GM19395 (cell line): Measurements from ENCODE around the gene SEMA4C.
A peak's percentile ranks its signal among the peaks of the same experiment; 100 is the strongest.

Experiments
- ATAC-seq: cut with Tn5 transposase; IDR thresholded peaks from one replicate; pipeline ENCODE4 v1.9.1; 2021; ENCODE audit warnings: mild to moderate bottlenecking, moderate library complexity; ENCODE audit not compliant: unreplicated experiment

The SEMA4C gene

DNA sequence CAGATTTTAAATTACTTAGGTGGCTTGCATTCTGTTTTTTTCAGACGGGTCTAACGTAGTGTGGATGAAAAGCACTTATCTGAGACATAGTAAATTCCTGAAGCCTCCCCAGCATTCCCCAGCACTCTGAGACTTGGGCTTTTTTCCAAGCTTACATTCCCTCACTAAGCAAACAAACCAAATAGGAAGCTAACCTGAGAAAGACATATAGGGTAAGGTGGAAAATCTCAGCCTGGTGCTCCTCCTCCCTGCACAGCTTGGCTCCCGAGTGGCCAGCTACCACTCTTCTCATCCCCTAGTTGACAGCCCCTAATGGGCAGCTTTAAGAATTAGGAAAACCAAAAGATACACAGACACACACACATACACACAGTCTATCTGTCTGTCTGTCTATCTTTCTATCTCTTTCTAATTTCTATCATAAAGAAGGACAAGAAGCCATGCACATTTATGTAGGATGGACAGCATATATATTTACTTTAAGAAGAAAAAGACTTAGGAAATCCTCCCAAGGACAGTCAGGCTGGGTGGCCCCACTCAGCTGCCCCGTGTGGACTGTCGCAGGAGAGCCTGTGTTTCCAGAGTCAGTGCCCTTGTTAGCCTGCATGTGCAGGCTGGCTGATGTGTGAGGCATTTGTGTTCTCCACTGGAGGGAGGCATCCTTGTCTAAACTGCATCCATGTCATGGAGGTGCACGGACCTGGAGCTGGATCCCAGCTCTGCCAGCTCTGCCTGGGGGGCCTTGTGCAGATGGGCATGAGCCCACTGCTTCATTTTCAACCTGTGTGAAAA, 45.6 kb downstream of the SEMA4C start:
- no peak for ATAC-seq

DNA sequence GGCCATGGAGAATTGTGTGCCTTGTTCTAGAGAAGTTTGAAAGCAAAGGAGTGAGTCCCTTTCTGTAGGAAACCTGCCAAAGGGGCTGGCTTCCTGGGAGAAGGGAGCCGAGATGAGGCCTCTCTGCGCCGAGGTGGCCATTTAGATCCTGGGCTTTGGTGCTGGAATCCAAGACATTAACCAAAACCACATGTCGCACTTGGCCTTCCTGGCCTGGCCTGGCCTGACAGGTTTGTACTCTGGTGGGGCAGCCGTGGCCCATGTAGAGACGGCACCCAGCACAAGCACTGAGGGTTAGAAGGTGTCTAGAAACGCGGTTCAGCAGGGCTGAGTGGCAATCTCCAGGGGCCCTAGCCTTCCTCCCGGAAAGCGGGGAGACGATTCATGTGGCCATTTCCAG, 46.7 kb downstream of the SEMA4C start:
- no peak for ATAC-seq

DNA sequence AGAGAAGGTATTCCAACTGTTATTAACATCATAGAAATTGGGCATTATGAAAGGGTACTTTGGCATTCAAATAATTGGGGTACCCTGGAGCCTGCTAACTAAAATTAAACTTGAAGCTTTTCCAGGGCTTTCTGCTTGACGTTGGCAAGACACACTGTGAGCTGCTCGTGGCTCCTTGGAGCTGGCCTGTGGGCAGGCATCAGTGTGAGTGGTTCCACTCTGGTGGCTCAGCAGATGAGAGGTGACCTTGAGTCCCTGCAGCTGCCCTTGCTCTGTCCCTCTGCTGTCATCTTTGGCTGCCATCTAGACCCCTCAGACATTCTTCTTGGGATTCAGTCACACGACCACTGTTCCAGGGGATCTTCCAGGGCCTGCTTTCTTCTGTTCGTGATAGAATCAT, 47.1 kb downstream of the SEMA4C start:
- no peak for ATAC-seq

DNA sequence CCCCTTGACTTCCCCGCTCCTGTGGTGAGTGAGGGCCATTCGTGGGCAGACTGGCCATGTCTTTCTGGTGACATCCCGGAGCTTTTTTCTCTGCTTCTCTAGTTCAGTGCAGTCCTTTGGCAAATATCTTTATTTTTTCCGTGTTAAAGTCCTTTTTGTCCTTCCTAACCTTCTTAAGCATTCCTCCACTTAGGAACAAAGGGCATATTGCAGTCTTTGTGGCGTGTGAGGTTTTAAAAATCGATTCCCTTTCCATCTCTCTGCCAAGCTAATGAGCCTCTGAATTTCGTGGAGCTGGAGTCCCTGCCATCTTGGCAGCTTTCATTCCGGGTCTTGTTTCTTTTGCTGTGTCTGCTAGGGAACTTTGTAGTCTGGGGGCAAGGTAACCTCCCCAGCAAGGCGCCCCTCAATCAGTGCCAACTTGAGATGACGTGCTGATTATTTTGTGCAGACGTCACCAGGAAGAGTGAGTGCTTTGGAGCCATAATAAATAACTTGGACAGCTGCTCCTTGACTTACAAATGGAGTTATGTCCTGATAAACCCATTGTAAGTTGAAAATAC, 48.7 kb downstream of the SEMA4C start:
- no peak for ATAC-seq

DNA sequence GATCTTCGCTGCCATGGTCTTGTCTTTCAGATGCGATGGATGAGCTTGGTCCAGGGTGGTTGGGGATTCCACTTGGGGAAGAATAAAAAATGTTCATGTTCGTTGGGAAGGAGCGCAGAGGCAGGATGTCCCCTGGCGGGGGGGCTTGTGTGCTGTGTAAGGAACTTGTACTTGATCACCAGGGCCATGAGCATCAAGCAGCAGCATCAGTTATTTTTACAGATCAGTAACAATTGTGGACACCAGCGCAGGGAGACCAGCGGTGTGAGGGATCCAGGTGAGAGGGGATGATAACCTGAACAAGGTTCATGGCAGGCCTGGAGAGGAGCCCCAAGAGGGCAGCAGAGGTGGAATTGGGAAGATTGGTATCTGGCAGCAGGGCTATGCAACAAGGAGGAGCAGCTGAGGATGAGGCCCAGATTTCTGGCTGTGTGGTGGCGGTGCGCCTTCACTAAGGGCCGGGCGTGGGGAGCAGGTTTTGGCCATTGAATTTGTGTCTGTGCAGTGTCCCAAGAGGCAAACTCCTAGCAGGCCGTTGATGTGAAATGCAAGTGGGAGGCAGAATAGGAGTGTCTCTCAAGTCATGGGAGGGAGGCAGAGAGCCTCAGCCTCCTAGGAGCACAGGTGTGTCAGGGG, 49.9 kb downstream of the SEMA4C start:
- no peak for ATAC-seq

DNA sequence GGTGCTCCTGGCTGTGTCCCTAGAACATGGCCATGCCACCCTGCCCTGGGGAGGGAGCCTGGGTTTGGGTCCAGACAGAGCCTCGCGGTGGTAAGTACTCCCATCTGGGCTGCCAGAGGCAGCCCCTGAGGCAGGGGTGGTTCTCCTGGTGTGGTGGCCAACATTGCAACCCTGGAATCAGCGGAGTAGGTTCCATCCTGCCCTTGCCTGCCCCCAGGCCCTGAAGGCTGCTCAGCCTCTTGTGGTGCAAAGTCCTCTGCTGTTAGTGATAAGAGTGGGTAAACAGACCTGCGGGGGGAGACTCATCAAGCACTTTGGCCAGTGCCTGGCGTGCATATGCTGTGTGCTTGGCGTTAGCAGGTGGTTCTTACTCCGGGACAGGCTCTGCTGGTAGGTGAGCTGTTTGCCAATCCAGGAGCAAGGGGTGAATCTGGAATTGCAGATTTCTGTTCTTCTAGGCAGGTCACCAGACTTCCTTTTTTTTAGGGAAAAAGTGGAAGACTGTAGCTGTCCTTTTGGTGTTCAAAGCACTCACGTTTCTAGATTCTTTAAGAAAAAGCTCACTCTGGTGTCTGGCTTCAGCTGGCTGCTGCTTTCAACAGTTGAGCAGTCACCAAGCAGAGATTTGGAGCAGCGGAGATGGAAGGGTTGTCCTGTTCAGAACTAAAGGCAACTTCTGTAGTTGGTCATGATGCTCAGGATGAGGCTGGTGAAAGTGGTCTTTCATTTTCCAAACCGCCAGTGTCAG, 50.6 kb downstream of the SEMA4C start:
- no peak for ATAC-seq

DNA sequence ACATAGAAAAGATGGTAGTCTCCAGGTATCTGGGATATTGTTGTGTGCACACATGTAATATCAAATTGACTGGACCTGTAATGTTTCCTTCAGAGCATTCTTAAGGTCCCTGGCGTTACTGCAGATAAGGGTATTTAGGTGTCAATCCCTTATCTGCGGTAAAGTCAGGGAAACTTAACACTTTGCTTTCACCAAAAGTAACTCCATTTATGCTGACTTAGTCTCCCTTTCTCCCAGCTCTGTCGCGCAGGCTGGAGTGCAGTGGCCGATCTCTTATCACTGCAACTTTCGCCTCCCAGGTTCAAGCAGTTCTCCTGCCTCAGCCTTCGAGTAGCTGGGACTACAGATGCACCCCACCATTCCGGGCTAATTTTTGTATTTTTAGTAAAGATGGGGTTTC, 52.0 kb downstream of the SEMA4C start:
- no peak for ATAC-seq

DNA sequence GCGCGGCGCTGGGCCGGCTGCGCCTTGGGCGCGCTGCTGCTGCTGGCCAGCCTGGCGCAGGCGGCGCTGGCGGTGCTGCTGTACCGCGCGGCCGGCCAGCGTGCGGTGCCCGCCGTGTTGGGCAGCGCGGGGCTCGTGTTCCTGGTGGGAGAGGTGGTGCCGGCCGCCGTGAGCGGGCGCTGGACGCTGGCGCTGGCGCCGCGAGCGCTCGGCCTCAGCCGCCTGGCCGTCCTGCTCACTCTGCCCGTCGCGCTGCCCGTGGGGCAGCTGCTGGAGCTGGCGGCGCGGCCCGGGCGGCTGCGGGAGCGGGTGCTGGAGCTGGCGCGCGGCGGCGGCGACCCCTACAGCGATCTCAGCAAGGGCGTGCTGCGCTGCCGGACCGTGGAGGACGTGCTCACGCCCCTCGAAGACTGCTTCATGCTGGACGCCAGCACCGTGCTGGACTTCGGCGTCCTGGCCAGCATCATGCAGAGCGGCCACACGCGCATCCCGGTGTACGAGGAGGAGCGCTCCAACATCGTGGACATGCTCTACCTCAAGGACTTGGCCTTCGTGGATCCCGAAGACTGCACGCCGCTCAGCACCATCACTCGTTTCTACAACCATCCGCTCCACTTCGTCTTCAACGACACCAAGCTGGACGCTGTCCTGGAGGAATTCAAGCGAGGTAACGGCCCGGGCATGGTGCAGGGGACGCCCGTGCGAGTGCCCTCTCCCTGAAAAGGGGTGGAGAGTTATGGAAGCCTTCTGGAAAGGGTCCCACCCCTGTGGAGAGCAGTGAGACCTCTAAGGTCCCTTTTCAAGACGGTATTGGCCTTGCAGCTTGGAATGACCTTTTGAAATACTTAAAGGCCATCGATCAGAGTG, 52.8 kb downstream of the SEMA4C start:
- no peak for ATAC-seq

DNA sequence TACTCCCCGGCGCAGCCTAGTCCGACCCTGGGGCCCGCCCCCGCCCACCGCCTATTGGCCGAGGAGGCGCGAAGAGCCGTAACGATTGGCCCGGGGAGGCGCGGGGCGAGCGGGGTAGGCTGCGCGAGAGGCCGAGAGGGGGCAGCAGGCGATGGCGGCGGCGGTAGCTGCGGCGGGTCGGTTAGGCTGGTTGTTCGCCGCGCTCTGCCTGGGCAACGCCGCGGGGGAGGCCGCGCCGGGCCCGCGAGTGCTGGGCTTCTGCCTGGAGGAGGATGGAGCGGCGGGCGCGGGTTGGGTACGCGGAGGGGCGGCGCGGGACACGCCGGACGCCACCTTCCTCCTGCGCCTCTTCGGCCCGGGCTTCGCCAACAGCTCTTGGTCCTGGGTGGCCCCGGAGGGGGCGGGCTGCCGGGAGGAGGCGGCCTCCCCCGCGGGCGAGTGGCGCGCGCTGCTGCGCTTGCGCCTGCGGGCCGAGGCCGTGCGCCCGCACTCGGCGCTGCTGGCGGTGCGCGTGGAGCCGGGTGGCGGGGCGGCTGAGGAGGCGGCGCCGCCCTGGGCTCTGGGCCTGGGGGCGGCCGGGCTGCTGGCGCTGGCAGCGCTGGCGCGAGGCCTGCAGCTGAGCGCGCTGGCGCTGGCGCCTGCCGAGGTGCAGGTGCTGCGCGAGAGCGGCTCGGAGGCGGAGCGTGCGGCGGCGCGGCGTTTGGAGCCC, 53.6 kb downstream of the SEMA4C start, which contains the start of gene CNNM3:
CNNM3 (plus strand) TSS at position 142 of the 709 bp plus-strand sequence; CDS start at position 152, 10 bp downstream.
- peak; percentile 86 for ATAC-seq

DNA sequence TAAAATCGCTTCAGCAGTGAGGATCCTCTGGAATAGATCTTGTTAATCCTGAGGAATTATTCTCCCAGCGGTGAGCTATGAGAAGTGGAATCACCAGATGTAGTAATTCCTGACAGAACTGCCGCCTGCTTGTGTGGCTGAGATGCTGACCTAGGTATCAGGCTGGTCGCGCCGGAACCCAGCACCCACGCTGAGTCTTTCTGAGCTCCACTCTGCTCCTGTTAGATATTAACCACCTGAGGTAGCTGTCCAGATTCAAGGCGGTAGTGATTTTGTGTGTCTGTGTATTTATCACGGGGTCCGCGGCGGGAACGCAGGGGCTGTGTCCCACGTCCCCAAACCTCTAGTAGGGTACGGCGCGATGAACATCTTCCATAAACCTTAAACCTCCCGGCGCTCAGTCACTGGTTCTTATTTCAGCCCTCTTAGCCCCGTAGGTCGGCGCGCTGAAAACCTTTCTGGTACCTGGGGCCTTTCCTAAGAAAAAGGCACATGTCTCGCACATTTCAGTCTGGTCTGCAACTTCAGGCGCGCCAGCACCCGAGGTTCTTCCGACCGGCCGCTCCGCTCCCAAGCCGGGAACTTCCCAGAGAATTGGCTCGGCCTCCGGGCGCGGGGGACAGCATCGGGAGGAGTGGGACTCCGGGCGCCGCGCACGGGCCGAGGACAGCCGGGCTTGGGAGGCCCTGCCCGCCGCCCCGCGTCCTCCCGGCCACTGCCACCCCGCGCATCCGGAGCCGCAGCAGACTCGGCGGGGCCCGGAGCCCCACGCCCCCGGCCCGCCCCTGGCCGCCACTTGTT, 54.4 kb downstream of the SEMA4C start:
- peak; percentile 34 for ATAC-seq

DNA sequence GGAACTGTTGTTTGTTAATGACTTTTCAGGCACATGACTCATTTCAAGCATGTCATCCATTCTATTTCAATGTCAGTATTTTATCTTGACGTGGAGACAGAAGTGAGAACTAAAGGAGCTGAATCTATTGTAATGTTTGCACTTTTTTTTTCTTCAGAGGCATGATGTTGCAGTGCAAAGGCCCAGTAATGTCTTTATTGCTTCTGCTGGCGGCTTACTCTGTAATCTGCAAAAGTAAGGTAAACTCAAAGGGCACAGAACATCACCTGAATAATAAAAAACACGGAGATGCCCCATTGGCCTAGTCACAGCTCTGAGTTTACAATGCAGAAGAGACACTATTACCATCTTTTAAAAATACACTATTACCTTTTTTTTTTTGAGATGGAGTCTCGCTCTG, 56.2 kb downstream of the SEMA4C start:
- no peak for ATAC-seq

DNA sequence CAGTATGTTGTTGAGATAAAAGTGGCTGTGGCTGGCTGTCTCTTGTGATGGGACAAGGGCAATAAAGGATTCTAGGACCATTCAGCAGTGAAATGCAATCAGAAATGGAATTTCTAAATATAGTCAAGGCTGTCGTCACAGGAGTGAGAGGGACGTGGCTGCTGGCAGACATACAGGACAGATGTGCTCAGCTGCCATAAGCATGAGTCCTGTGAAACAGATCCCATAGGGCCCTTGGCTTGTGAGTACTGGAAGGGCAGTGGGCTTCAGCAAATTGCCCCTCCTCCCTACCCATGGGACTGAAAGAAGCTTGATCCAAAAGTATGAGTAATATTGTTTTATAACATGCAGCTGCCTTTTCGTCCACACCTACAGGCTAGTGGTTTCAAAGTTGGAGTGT, 58.0 kb downstream of the SEMA4C start:
- no peak for ATAC-seq

DNA sequence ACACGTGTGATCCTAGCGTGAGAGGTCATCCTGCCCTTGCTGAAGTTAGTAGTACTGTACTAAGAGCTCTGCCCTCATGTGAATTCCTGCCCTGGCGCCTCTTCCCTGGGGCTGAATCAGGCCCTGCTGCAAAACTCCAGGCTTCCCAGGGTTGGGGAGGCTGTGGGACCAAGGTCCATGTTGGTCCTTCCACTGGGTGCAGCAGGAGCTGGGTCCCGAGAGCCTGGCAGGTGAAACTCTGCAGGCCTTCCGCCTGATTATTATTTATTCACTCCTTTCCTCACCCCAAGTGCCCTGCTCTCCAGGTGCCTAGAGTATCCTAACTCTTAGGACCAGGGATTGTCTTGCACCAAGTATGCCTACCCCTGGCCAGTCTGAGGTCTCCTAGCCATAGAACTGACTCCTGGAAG, 59.1 kb downstream of the SEMA4C start:
- no peak for ATAC-seq

DNA sequence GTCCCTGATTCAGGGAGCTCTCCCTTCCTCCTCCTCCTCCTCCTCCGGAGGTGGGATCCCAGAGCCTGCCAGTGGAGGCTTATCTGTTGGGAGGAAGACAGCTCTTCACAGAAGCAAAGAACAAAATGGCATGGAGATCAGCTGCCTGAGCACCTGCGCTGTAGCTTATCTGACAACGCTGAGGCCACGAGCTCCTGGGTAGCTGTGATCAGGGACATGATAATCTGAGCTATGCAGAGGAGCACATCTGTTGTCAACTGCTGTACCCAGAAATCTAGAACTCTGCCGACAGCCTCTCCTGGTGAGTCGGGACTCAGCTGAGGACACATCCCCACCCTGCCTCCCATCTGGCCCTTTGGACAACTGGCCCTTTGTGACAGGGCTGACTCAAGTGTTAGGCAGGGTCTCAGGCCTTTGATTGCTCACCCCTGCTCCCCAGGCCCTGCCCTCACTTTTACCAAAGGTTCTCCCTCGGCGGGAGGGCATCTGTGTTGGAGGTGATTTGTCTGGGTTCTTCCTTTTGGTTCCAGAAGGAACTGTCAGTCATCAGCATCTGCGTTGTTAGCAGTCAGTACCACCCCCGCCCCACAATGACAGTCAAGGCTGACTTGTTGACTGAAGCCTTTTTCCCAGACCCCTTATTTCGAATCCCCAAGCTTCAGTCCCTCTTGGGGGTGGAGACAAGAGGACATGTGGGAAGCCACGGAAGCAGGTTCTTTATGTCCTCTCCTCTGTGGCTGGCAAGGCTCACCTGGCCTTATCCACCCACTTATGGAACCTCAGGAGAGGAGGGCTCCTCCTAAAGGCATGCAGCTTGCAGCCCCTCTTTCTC, 59.7 kb downstream of the SEMA4C start:
- no peak for ATAC-seq
